Activated naive CD4-positive, alpha-beta T cell treated with anti-CD3 and anti-CD28 coated beads for 36 hours (primary cell): Measurements from ENCODE around the gene PLAGL2. TPM values are rescaled to one million over a fixed set of nuclear protein-coding genes. Genes with fewer than 3 reads are reported as not detected.
A peak's percentile ranks its signal among the peaks of the same experiment; 100 is the strongest.
"Not testable (repeated sequence)": the region's sequence is repeated elsewhere in the genome, so short reads cannot be mapped to it uniquely, and the experiment has no call there.

Experiments used
- CTCF ChIA-PET: fragments of 350-600 bp; sonication (Branson Sonifier 250); formaldehyde crosslinking; loops from one replicate; lab custom pipeline; 2021; ENCODE audit warnings: antibody characterized with exemption; lab: Charles Lee
- DNase-seq: peaks from one replicate; pipeline ENCODE4 v3.0.0-alpha.2; 2020
- H3K27ac Mint-ChIP-seq: one replicate; pipeline ENCODE4 v1.8.0; 2021; ENCODE audit warnings: mild to moderate bottlenecking, mixed read lengths
- H3K27me3 Mint-ChIP-seq: one replicate; pipeline ENCODE4 v1.8.0; 2021; ENCODE audit warnings: low read depth, mixed read lengths
- H3K36me3 Mint-ChIP-seq: one replicate; pipeline ENCODE4 v1.8.0; 2021; ENCODE audit warnings: low read depth, mixed read lengths
- H3K4me1 Mint-ChIP-seq: one replicate; pipeline ENCODE4 v1.8.0; 2021; ENCODE audit warnings: low read depth, mixed read lengths
- H3K4me3 Mint-ChIP-seq: one replicate; pipeline ENCODE4 v1.8.0; 2021; ENCODE audit warnings: mild to moderate bottlenecking, moderate library complexity, mixed read lengths
- H3K9me3 Mint-ChIP-seq: one replicate; pipeline ENCODE4 v1.8.0; 2021; ENCODE audit warnings: mixed read lengths
- intact Hi-C: fragments of 100-400 bp; cut with micrococcal nuclease; formaldehyde crosslinking; loops from one replicate; pipeline ENCODE4 v1.15.1; 2023
- total RNA-seq, 2 experiments: library from RNA; stranded (reverse); gene quantifications; one replicate each; pipeline ENCODE4 v1.2.3, GENCODE V29; 2021

The PLAGL2 gene
- total RNA-seq, result 10 to 100 TPM; 63.3 to 64.9 TPM

- Mint-ChIP-seq H3K4me3 (peak within 1 kb of the TSS; percentile 99), H3K27me3 (no peaks in the 10 kb centered on the region), H3K27ac (peak within 1 kb of the TSS; percentile 98), H3K9me3 (no peaks in the 10 kb centered on the region), H3K4me1 (peaks cover 65% of the 10 kb centered on the region), H3K36me3 (peaks cover 79% of the 10 kb centered on the region)
- intact Hi-C loops, result loop anchor here (1.0 kb wide), 1 partner anchor 99 kb away; the partner anchor contains the start of gene TM9SF4
- DNase-seq, result peak; percentile 92
- CTCF ChIA-PET, result no interaction called here
Observed at GRCh38 chr20:32207626-32208498, at the start of gene PLAGL2, which contains the start of gene POFUT1. PLAGL2 (minus strand) TSS chr20:32207743; CDS start chr20:32202178, 5,565 bp downstream. POFUT1 (plus strand) TSS chr20:32207880; CDS start chr20:32207942, 62 bp downstream.

GRCh38 chr20:32252189-32252588 lies 44.6 kb upstream of the PLAGL2 start:
- peak; percentile 96 for DNase-seq
- H3K9me3 Mint-ChIP-seq, result no peaks in the 10 kb centered on the region
- H3K27ac Mint-ChIP-seq, result peak overlapping the region; percentile 97
- intact Hi-C loops, result loop anchor here (1.0 to 10.0 kb wide), 4 partner anchors 20 to 713 kb away; no protein-coding TSS in a partner anchor
- peaks cover 74% of the 10 kb centered on the region for H3K4me1 Mint-ChIP-seq
- H3K4me3 Mint-ChIP-seq, result peak overlapping the region; percentile 64
- CTCF ChIA-PET, result interaction anchor here (1.6 to 1.7 kb wide), 2 partner anchors 13 to 33 kb away, joined by 3 to 5 read pairs; no protein-coding TSS in a partner anchor
- no peaks in the 10 kb centered on the region for H3K27me3 Mint-ChIP-seq
- peaks cover 3% of the 10 kb centered on the region for H3K36me3 Mint-ChIP-seq

GRCh38 chr20:32251470-32251869 lies 43.9 kb upstream of the PLAGL2 start:
- peaks cover 67% of the 10 kb centered on the region for H3K4me1 Mint-ChIP-seq
- peak; percentile 20 for DNase-seq
- CTCF ChIA-PET, result interaction anchor here (0.9 to 1.7 kb wide), 3 partner anchors 19 to 34 kb away, joined by 4 to 5 read pairs (median 5); no protein-coding TSS in a partner anchor
- peak overlapping the region; percentile 97 for H3K27ac Mint-ChIP-seq
- intact Hi-C loops, result loop anchor here (10.0 kb wide), 1 partner anchor 713 kb away; no protein-coding TSS in a partner anchor
- peaks cover 3% of the 10 kb centered on the region for H3K36me3 Mint-ChIP-seq
- H3K9me3 Mint-ChIP-seq, result no peaks in the 10 kb centered on the region
- no peaks in the 10 kb centered on the region for H3K27me3 Mint-ChIP-seq
- peak overlapping the region; percentile 64 for H3K4me3 Mint-ChIP-seq

GRCh38 chr20:32249030-32249738 lies 41.6 kb upstream of the PLAGL2 start:
- peak overlapping the region; percentile 45 for H3K4me3 Mint-ChIP-seq
- peak; percentile 61 for DNase-seq
- no peaks in the 10 kb centered on the region for H3K27me3 Mint-ChIP-seq
- CTCF ChIA-PET, result no interaction called here
- H3K9me3 Mint-ChIP-seq, result no peaks in the 10 kb centered on the region
- peak overlapping the region; percentile 96 for H3K27ac Mint-ChIP-seq
- intact Hi-C loops, result loop anchor here (1.0 kb wide), 3 partner anchors 28 to 106 kb away; partner anchors contain the start of gene KIF3B
- peaks cover 3% of the 10 kb centered on the region for H3K36me3 Mint-ChIP-seq
- peaks cover 54% of the 10 kb centered on the region for H3K4me1 Mint-ChIP-seq

GRCh38 chr20:32248043-32248442 lies 40.5 kb upstream of the PLAGL2 start:
- no peaks in the 10 kb centered on the region for H3K9me3 Mint-ChIP-seq
- intact Hi-C loops, result no loop called here
- DNase-seq, result no peak
- H3K27me3 Mint-ChIP-seq, result no peaks in the 10 kb centered on the region
- H3K4me3 Mint-ChIP-seq, result no peak overlapping the region
- peaks cover 47% of the 10 kb centered on the region for H3K4me1 Mint-ChIP-seq
- H3K36me3 Mint-ChIP-seq, result peaks cover 3% of the 10 kb centered on the region
- CTCF ChIA-PET, result interaction anchor here (0.7 kb wide), 1 partner anchor 16 kb away, joined by 3 read pairs; no protein-coding TSS in a partner anchor
- H3K27ac Mint-ChIP-seq, result peak overlapping the region; percentile 75

- peaks cover 30% of the 10 kb centered on the region for H3K4me1 Mint-ChIP-seq
Observed at GRCh38 chr20:32246208-32246607, 38.7 kb upstream of the PLAGL2 start.

GRCh38 chr20:32244959-32245358 lies 37.4 kb upstream of the PLAGL2 start:
- no peaks in the 10 kb centered on the region for H3K27me3 Mint-ChIP-seq
- DNase-seq, result no peak
- CTCF ChIA-PET, result no interaction called here
- no peaks in the 10 kb centered on the region for H3K9me3 Mint-ChIP-seq
- H3K27ac Mint-ChIP-seq, result no peak overlapping the region
- H3K36me3 Mint-ChIP-seq, result peaks cover 1% of the 10 kb centered on the region
- H3K4me1 Mint-ChIP-seq, result peaks cover 34% of the 10 kb centered on the region
- no peak overlapping the region for H3K4me3 Mint-ChIP-seq
- intact Hi-C loops, result no loop called here

More at GRCh38 chr20:32246208-32246607, 38.7 kb upstream of the PLAGL2 start:
- CTCF ChIA-PET, intact Hi-C loops, H3K4me3 Mint-ChIP-seq, H3K9me3 Mint-ChIP-seq, H3K27me3 Mint-ChIP-seq, H3K36me3 Mint-ChIP-seq, DNase-seq: not testable (repeated sequence)
- peak overlapping the region; percentile 54 for H3K27ac Mint-ChIP-seq

- CTCF ChIA-PET, result no interaction called here
Observed at GRCh38 chr20:32244150-32244823, 36.7 kb upstream of the PLAGL2 start.

GRCh38 chr20:32241807-32242206 lies 34.3 kb upstream of the PLAGL2 start:
- Mint-ChIP-seq H3K36me3 (peaks cover 1% of the 10 kb centered on the region), H3K9me3 (no peaks in the 10 kb centered on the region), H3K4me3 (no peak overlapping the region), H3K27me3 (no peaks in the 10 kb centered on the region), H3K27ac (no peak overlapping the region), H3K4me1 (peaks cover 26% of the 10 kb centered on the region)
- CTCF ChIA-PET, result no interaction called here
- intact Hi-C loops, result no loop called here
- no peak for DNase-seq

More at GRCh38 chr20:32244150-32244823, 36.7 kb upstream of the PLAGL2 start:
- Mint-ChIP-seq H3K4me3 (no peak overlapping the region), H3K36me3 (peaks cover 1% of the 10 kb centered on the region), H3K27ac (no peak overlapping the region), H3K9me3 (no peaks in the 10 kb centered on the region), H3K27me3 (no peaks in the 10 kb centered on the region), H3K4me1 (peaks cover 32% of the 10 kb centered on the region)
- DNase-seq, result no peak
- intact Hi-C loops, result no loop called here

- CTCF ChIA-PET, result interaction anchor here (0.6 to 1.3 kb wide), 3 partner anchors 13 to 233 kb away, joined by 3 to 4 read pairs (median 3); no protein-coding TSS in a partner anchor
- intact Hi-C loops, result no loop called here
- DNase-seq, result peak; percentile 37
Observed at GRCh38 chr20:32240205-32240604, 32.7 kb upstream of the PLAGL2 start.

GRCh38 chr20:32238483-32239425 lies 31.2 kb upstream of the PLAGL2 start:
- H3K27ac Mint-ChIP-seq, result peak overlapping the region; percentile 59
- no peak overlapping the region for H3K4me3 Mint-ChIP-seq
- DNase-seq, result no peak
- peaks cover 26% of the 10 kb centered on the region for H3K4me1 Mint-ChIP-seq
- CTCF ChIA-PET, result interaction anchor here (0.7 kb wide), 1 partner anchor 42 kb away, joined by 3 read pairs; no protein-coding TSS in a partner anchor
- intact Hi-C loops, result no loop called here
- H3K9me3 Mint-ChIP-seq, result no peaks in the 10 kb centered on the region
- H3K27me3 Mint-ChIP-seq, result no peaks in the 10 kb centered on the region
- peaks cover 22% of the 10 kb centered on the region for H3K36me3 Mint-ChIP-seq

More at GRCh38 chr20:32240205-32240604, 32.7 kb upstream of the PLAGL2 start:
- Mint-ChIP-seq H3K4me1 (peaks cover 22% of the 10 kb centered on the region), H3K36me3 (peaks cover 12% of the 10 kb centered on the region), H3K27me3 (no peaks in the 10 kb centered on the region), H3K9me3 (no peaks in the 10 kb centered on the region), H3K4me3 (peak overlapping the region; percentile 29), H3K27ac (peak overlapping the region; percentile 82)
